Measurements from ENCODE around the gene ZNF268. TPM values are rescaled to one million over a fixed set of nuclear protein-coding genes. Genes with fewer than 3 reads are reported as not detected.
A peak's percentile ranks its signal among the peaks of the same experiment; 100 is the strongest.

ZNF268 gene
- total and polyA plus RNA-seq, 2 of the 13 experiments (the other 11 are each of a cell fraction or from before 2014, with no cell fraction given) = 7.6 to 31.3 TPM

GRCh38 chr12:133181238-133181959, at the start of gene ZNF268 (continued):
- TF ChIP-seq, protein P1, sequence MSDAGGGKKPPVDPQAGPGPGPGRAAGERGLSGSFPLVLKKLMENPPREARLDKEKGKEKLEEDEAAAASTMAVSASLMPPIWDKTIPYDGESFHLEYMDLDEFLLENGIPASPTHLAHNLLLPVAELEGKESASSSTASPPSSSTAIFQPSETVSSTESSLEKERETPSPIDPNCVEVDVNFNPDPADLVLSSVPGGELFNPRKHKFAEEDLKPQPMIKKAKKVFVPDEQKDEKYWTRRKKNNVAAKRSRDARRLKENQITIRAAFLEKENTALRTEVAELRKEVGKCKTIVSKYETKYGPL (CRISPR knock-in tag; IDR thresholded peaks at IDR 0.05) = no peak
- TF ChIP-seq ZNF20 (CRISPR knock-in tag; IDR thresholded peaks at IDR 0.05) (no peak), ZFX (CRISPR knock-in tag; IDR thresholded peaks at IDR 0.05; ENCODE audit: low read depth) (peak; percentile 80), ZNF18 (CRISPR knock-in tag; IDR thresholded peaks at IDR 0.05; ENCODE audit: insufficient replicate concordance) (no peak), ZNF350 (CRISPR knock-in tag; IDR thresholded peaks at IDR 0.05; ENCODE audit: borderline replicate concordance, low read depth) (peak; percentile 66; the same call in 1 of the 2 replicates), ZNF124 (CRISPR knock-in tag; IDR thresholded peaks at IDR 0.05) (no peak), ELF3 (CRISPR knock-in tag; IDR thresholded peaks at IDR 0.05) (peak; percentile 89), RARG (CRISPR knock-in tag; IDR thresholded peaks at IDR 0.05; ENCODE audit: low read depth) (no peak), ZFP41 (CRISPR knock-in tag; IDR thresholded peaks at IDR 0.05; ENCODE audit: borderline replicate concordance) (no peak), NR1H2 (CRISPR knock-in tag; IDR thresholded peaks at IDR 0.05; ENCODE audit: borderline replicate concordance, low read depth) (no peak), AKNA (CRISPR knock-in tag; IDR thresholded peaks at IDR 0.05; ENCODE audit: borderline replicate concordance) (no peak), ZNF563 (CRISPR knock-in tag; IDR thresholded peaks at IDR 0.05) (peak; percentile 39; the same call in 1 of the 2 replicates), CBX1 (IDR thresholded peaks at IDR 0.05; ENCODE audit: low read depth) (peak; percentile 56)
- TF ChIP-seq, protein P2, sequence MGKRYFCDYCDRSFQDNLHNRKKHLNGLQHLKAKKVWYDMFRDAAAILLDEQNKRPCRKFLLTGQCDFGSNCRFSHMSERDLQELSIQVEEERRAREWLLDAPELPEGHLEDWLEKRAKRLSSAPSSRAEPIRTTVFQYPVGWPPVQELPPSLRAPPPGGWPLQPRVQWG (CRISPR knock-in tag; IDR thresholded peaks at IDR 0.05; ENCODE audit: borderline replicate concordance, low read depth) = no peak
- TF ChIP-seq, protein P3, sequence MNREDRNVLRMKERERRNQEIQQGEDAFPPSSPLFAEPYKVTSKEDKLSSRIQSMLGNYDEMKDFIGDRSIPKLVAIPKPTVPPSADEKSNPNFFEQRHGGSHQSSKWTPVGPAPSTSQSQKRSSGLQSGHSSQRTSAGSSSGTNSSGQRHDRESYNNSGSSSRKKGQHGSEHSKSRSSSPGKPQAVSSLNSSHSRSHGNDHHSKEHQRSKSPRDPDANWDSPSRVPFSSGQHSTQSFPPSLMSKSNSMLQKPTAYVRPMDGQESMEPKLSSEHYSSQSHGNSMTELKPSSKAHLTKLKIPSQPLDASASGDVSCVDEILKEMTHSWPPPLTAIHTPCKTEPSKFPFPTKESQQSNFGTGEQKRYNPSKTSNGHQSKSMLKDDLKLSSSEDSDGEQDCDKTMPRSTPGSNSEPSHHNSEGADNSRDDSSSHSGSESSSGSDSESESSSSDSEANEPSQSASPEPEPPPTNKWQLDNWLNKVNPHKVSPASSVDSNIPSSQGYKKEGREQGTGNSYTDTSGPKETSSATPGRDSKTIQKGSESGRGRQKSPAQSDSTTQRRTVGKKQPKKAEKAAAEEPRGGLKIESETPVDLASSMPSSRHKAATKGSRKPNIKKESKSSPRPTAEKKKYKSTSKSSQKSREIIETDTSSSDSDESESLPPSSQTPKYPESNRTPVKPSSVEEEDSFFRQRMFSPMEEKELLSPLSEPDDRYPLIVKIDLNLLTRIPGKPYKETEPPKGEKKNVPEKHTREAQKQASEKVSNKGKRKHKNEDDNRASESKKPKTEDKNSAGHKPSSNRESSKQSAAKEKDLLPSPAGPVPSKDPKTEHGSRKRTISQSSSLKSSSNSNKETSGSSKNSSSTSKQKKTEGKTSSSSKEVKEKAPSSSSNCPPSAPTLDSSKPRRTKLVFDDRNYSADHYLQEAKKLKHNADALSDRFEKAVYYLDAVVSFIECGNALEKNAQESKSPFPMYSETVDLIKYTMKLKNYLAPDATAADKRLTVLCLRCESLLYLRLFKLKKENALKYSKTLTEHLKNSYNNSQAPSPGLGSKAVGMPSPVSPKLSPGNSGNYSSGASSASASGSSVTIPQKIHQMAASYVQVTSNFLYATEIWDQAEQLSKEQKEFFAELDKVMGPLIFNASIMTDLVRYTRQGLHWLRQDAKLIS (CRISPR knock-in tag; IDR thresholded peaks at IDR 0.05) = no peak
- TF ChIP-seq, protein P4, sequence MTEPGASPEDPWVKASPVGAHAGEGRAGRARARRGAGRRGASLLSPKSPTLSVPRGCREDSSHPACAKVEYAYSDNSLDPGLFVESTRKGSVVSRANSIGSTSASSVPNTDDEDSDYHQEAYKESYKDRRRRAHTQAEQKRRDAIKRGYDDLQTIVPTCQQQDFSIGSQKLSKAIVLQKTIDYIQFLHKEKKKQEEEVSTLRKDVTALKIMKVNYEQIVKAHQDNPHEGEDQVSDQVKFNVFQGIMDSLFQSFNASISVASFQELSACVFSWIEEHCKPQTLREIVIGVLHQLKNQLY (CRISPR knock-in tag; IDR thresholded peaks at IDR 0.05) = 0 out of 2 replicates have a peak, but pooled peaks have one; percentile 17

Data from HepG2 (cell line).